PC-9 (cell line): ENCODE results near the gene SLC12A9. TPM values are rescaled to one million over a fixed set of nuclear protein-coding genes. Genes with fewer than 3 reads are reported as not detected.

Experiments
- BruUV-seq: library from RNA; stranded (reverse); fragments of 400-500 nt; replicated peaks from 2 replicates; lab custom pipeline; 2021; lab: Mats Ljungman, UMichigan
- CTCF ChIA-PET: fragments of 300-600 bp; sonication (Branson Sonifier 250); formaldehyde crosslinking; loops from one replicate; lab custom pipeline; 2022; ENCODE audit warnings: antibody characterized with exemption; lab: Charles Lee
- POLR2A ChIA-PET: fragments of 300-600 bp; sonication (Branson Sonifier 250); formaldehyde crosslinking; loops from one replicate; lab custom pipeline; 2022; ENCODE audit warnings: antibody characterized with exemption; ENCODE audit not compliant: unreplicated experiment; lab: Charles Lee
- DNase-seq, 2 experiments: peaks; one replicate each; pipeline versions ENCODE4 v3.0.0 to v3.0.0-alpha.2; 2015 to 2022; ENCODE audit warnings: mixed read lengths in 1 of 2
- H2AFZ ChIP-seq: fragments of 200-600 bp; sonication (generic); 2 replicates; pipeline ENCODE4 v1.8.1; 2017; ENCODE audit warnings: antibody characterized with exemption
- H3F3A ChIP-seq: fragments of 200-600 bp; sonication (generic); 2 replicates; pipeline ENCODE4 v1.8.1; 2017; ENCODE audit warnings: antibody characterized with exemption, mild to moderate bottlenecking, low read depth; ENCODE audit not compliant: insufficient read depth
- H3K27ac ChIP-seq: fragments of 200-600 bp; sonication (generic); 2 replicates; pipeline ENCODE4 v1.6.1; 2016; ENCODE audit warnings: mixed run types
- H3K27me3 ChIP-seq: fragments of 200-600 bp; sonication (generic); 2 replicates; pipeline ENCODE4 v1.6.1; 2016; ENCODE audit warnings: low read depth, mixed run types; ENCODE audit not compliant: insufficient read depth
- H3K36me3 ChIP-seq: fragments of 200-600 bp; sonication (generic); 2 replicates; pipeline ENCODE4 v1.6.1; 2016; ENCODE audit warnings: low read depth, mixed run types
- H3K4me1 ChIP-seq: fragments of 200-600 bp; sonication (generic); replicated peaks from 2 replicates; pipeline ENCODE4 v1.6.1; 2016; ENCODE audit warnings: mixed run types; ENCODE audit not compliant: insufficient read depth
- H3K4me2 ChIP-seq: fragments of 200-600 bp; sonication (generic); 2 replicates; pipeline ENCODE4 v1.6.1; 2017; ENCODE audit warnings: mixed run types
- H3K4me3 ChIP-seq: fragments of 200-600 bp; sonication (generic); 2 replicates; pipeline ENCODE4 v1.6.1; 2016; ENCODE audit warnings: mixed run types
- H3K79me2 ChIP-seq: fragments of 200-600 bp; sonication (generic); 2 replicates; pipeline ENCODE4 v1.6.1; 2017; ENCODE audit warnings: low read depth, mixed run types
- H3K9me2 ChIP-seq: fragments of 200-600 bp; sonication (generic); 2 replicates; pipeline ENCODE4 v1.8.1; 2017; ENCODE audit warnings: mild to moderate bottlenecking; ENCODE audit not compliant: insufficient read depth
- H3K9me3 ChIP-seq: fragments of 200-600 bp; sonication (generic); 2 replicates; pipeline ENCODE4 v1.8.1; 2016; ENCODE audit warnings: low read depth; ENCODE audit not compliant: insufficient read depth
- H4K20me1 ChIP-seq: fragments of 200-600 bp; sonication (generic); 2 replicates; pipeline ENCODE4 v1.8.1; 2017; ENCODE audit not compliant: insufficient read depth
- CTCF ChIP-seq: fragments of 200-600 bp; sonication (generic); conservative IDR thresholded peaks from 2 replicates; pipeline ENCODE4 v1.6.1; 2017; ENCODE audit warnings: mixed run types, antibody characterized with exemption, mild to moderate bottlenecking, moderate library complexity
- EZH2 ChIP-seq: fragments of 200-600 bp; sonication (generic); IDR thresholded peaks from 2 replicates; pipeline ENCODE4 v1.8.0; 2017; ENCODE audit warnings: antibody characterized with exemption, low read depth
- intact Hi-C: fragments of 100-400 bp; cut with micrococcal nuclease; formaldehyde crosslinking; loops from one replicate; pipeline ENCODE4 v1.10.0; 2022; ENCODE audit not compliant: unreplicated experiment
- total RNA-seq: library from RNA; stranded (reverse); gene quantifications from 2 replicates; pipeline ENCODE4 v1.2.3, GENCODE V29; 2021

Gene SLC12A9
- total RNA-seq, 1 experiment from 2014 or later, result 36.7 TPM

- DNase-seq, result peak in 1 of 2 experiments; percentile 54
- H2AFZ ChIP-seq, result no peak overlapping the region; the same call in 1 of the 2 replicates
Observed at GRCh38 chr7:100825751-100826513, 26.6 kb upstream of the SLC12A9 start.

GRCh38 chr7:100826514-100827329 lies 25.8 kb upstream of the SLC12A9 start:
- Histone ChIP-seq H3K4me1 (peaks cover 12% of the 10 kb centered on the region; the same call in 1 of the 2 replicates), H2AFZ (peak overlapping the region; percentile 87), H4K20me1 (0 out of 2 replicates have a peak, but pooled peaks cover 6% of the 10 kb centered on the region), H3K9me3 (no peaks in the 10 kb centered on the region), H3K9me2 (no peaks in the 10 kb centered on the region), H3K27me3 (no peaks in the 10 kb centered on the region), H3K36me3 (no peaks in the 10 kb centered on the region), H3K27ac (no peak overlapping the region), H3K79me2 (peaks cover 4% of the 10 kb centered on the region; the same call in 1 of the 2 replicates), H3K4me3 (peak overlapping the region; percentile 68), H3F3A (no peaks in the 10 kb centered on the region), H3K4me2 (peak overlapping the region; percentile 86)
- BruUV-seq, result no TSS peak
- intact Hi-C loops, result loop anchor here (1.0 to 10.0 kb wide), 10 partner anchors 10 to 282 kb away; partner anchors contain the start of genes FBXO24, GIGYF1, LRCH4 and SLC12A9
- ChIA-PET CTCF (interaction anchor here (0.6 to 1.9 kb wide), 14 partner anchors 9 to 680 kb away, joined by 3 to 14 read pairs (median 6); partner anchors contain the start of genes EPO, POP7 and SLC12A9), POLR2A (interaction anchor here (0.6 to 1.2 kb wide), 7 partner anchors 10 to 310 kb away, joined by 4 to 33 read pairs (median 8); partner anchors contain the start of genes POP7 and SLC12A9)
- TF ChIP-seq EZH2 (no peak), CTCF (no peak)
- peak in 1 of 2 experiments; percentile 8 for DNase-seq

More at GRCh38 chr7:100825751-100826513, 26.6 kb upstream of the SLC12A9 start:
- Histone ChIP-seq H4K20me1 (0 out of 2 replicates have a peak, but pooled peaks cover 6% of the 10 kb centered on the region), H3K4me1 (peaks cover 12% of the 10 kb centered on the region; the same call in 1 of the 2 replicates), H3F3A (no peaks in the 10 kb centered on the region), H3K36me3 (no peaks in the 10 kb centered on the region), H3K9me3 (no peaks in the 10 kb centered on the region), H3K27me3 (no peaks in the 10 kb centered on the region), H3K9me2 (no peaks in the 10 kb centered on the region), H3K27ac (no peak overlapping the region), H3K4me3 (peak overlapping the region; percentile 68), H3K4me2 (peak overlapping the region; percentile 86), H3K79me2 (peaks cover 4% of the 10 kb centered on the region; the same call in 1 of the 2 replicates)
- POLR2A ChIA-PET, result interaction anchor here (0.6 kb wide), 1 partner anchor 356 kb away, joined by 7 read pairs; no protein-coding TSS in a partner anchor
- intact Hi-C loops, result loop anchor here (1.0 to 10.0 kb wide), 8 partner anchors 24 to 281 kb away; partner anchors contain the start of genes FBXO24, GIGYF1, LRCH4 and TRIP6
- BruUV-seq, result TSS peak; percentile 71
- TF ChIP-seq CTCF, result peak; percentile 69
- TF ChIP-seq EZH2, result no peak
- CTCF ChIA-PET, result interaction anchor here (0.5 to 1.5 kb wide), 5 partner anchors 10 to 120 kb away, joined by 3 to 9 read pairs (median 3); partner anchors contain the start of gene POP7
